GM20000 (cell line): ENCODE results near the gene EVL.

Source experiments
- DNase-seq: peaks from one replicate; pipeline ENCODE4 v3.0.0; 2012; ENCODE audit warnings: low spot score
- CTCF ChIP-seq: IDR thresholded peaks from 2 replicates; pipeline ENCODE4 v1.5.1; 2012; ENCODE audit warnings: mild to moderate bottlenecking, control low read depth; ENCODE audit errors: extremely low read depth, missing control alignments

EVL gene

DNA sequence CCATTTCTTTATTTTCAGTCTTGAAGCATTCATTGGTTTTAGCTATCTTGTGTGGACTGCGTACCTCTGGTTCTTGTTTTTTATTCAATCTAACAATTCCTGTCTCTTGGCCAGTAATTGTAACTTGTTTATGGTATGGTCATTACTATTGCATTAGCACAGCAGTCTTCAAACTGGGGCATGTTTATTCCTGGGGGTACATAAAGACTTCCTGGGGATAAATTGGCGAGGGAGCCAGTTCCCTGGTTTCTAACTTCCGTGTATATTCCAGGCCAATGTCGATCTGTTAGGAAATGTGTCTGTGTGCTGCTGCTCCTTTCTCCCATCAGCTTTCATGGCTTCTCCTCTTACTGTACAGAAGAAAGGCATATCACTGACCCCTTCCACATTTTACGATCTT lies 13.7 kb upstream of the EVL start:
- DNase-seq = no peak
- no peak for TF ChIP-seq CTCF

DNA sequence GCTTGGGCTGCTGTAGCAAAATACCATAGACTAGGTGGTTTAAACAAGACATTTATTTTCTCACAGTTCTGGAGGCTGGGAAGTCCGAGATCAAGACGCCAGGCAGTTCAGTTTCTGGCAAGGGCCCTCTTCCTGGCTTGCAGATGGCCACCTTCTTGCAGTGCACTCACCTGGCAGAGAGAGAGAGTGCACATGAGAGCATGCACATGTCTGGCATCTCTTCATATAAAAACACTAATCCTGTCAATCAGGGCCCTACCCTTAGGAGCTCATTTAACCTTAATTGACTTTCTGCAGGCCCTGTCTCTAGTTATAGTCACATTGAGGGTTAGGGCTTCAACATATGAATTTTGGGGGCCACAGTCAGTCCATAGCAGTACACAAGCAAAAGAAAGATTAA lies 12.4 kb upstream of the EVL start:
- no peak for TF ChIP-seq CTCF
- DNase-seq = no peak

- TF ChIP-seq CTCF = no peak
- no peak for DNase-seq
These were observed 10.7 kb upstream of the EVL start for GRCh38 chr14:100054316-100055075.

DNA sequence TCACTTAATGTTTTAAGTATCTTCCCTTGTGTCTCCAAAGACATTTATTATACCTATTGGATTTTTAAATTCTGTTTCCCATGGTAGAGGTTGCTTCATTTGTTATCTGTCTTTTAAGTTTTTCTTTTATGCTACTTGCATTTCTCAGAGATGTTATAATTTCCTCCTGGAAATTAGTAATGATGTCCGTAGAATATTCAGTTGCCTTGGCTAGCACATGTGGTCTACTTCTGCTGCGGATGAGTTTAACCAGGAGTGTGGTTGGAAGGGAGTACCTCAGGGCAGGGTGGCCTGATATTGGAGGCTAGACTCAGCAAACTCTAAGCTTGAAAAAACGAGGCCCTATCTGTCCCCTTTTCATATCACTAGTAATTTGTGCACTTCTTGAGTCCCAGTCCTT lies 8.8 kb upstream of the EVL start:
- DNase-seq = no peak
- no peak for TF ChIP-seq CTCF

- peak; percentile 29 for TF ChIP-seq CTCF
These were observed 8.0 kb upstream of the EVL start for GRCh38 chr14:100056964-100057795.

GRCh38 chr14:100058777-100059437 lies 6.3 kb upstream of the EVL start:
- peak; percentile 36 for DNase-seq
- no peak for TF ChIP-seq CTCF

More at GRCh38 chr14:100056964-100057795, 8.0 kb upstream of the EVL start:
- peak; percentile 56 for DNase-seq

- no peak for TF ChIP-seq CTCF
- DNase-seq = no peak
These were observed 5.8 kb upstream of the EVL start for GRCh38 chr14:100059438-100059781.
